NCI-H1694 treated with DMSO at 0.1 percent for 48 hours (cell line): Measurements from ENCODE around the gene PLD6.

Experiments
- DNase-seq: peaks from one replicate; lab custom pipeline; 2025; lab: John Stamatoyannopoulos, UW

Gene PLD6

DNA sequence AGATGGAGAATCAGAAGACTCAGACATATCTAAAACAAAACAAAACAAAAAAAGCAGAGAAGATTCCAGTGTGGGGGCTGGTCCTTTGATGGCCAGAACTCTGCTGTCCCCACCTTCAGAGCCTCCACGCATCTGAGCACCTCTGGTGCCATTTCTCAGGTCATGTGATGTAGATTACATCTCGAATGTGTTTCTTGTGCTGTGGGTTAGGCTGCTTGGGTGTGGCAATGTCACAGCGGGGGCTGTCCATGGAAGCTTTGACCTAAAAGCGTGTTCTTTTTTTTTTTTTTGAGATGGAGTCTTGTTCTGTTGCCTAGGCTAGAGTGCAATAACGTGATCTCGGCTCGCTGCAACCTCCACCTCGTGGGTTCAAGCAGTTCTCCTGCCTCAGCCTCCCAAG is 51.2 kb downstream of the PLD6 start:
- DNase-seq = no peak

DNA sequence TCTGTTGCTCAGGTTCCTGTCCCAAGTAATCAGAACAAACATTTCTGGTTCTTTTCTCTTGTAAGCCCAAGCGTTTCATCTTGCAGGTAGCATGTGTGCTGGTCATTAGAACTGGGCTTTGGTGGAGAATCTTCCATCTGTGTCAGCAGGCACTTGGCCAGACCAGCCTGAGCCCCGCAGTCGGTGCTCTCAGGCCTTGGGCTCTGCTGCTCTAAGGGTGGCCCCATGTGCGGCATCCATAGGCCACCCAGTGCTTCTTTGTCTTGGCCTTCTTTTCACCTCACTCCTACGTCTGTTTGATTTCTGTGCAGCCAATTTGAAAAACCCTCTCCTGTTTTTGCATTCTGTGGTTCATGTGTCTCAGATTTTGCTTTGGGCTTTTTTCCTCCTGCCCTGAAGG is 51.6 kb downstream of the PLD6 start:
- DNase-seq = no peak

DNA sequence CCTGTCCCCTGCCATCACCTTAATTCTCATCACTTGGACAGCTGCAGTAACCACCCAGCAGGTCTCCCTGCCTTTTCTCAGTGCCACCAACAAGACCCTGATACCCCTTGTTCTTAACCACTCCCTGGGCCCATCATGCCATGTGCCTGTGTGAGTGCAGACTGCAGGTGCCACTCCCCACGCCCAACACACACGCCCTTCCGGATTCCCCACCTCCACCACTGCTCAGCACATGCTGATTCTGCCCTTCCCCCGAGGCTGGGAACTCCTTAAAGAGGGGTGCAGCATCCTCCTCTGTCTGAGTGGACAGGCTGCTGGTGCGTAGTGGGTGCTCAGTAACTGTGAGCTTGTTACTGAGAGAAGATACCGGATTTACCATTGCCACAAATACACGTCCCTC is 52.4 kb downstream of the PLD6 start:
- DNase-seq = no peak

DNA sequence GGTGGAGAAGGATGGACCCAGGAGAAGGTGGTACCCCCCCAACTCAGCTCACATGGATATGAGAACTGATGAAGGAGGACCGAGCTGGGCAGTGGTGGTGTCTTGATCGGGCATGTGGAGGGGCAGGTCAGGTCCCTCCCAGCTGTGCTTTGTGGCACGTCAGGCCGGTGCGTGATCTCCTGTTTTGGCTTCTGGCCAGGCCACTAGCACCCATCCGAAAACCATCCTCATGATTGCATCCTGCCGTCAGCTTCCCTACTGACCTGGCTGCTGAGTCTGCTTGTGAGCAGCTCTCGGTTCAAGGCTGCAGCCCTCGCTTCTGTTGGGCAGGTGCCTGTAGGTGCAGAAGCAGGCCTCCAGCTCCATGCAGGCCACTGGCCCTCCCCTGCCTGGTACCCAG is 53.1 kb downstream of the PLD6 start:
- DNase-seq = no peak

DNA sequence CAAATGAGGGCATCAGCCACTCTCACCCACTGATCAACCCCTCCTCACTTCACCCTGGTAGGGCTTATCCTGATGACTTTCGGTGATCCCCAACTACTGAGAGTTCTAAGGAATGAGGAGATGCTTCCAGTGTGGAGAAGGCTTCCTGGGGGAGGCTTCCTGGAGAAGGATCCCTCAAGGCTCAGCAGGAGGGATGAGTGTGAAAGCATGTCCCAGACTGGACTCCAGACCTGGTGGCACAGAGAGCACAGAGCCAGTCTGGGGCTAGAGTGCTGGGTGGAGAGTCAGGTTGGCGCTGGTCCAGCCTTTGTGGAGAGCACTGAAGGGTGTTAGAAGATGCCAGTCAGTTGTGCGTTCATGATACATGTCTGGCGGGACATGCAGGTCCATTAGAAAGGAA is 53.7 kb downstream of the PLD6 start:
- DNase-seq = no peak

DNA sequence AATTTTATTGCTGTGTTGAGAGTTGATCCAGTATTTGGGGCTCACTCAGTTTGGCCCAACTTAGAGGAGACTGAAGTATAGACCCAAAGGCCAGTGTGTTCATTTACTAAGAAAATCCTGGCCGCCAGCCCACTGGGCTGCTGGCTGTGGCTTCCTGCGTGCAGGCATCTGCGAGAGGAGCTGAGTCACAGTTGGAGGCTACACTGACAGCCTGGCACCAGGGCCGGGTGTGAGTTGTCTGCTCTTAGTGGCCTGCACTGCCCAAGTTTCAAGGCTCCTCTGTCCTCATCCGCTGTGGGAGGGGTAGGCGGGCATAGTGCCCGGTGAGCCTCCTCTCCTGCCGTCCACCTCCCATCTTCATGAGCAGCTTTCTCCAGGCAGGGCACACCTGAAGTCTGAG is 54.2 kb downstream of the PLD6 start:
- DNase-seq = peak; percentile 14

DNA sequence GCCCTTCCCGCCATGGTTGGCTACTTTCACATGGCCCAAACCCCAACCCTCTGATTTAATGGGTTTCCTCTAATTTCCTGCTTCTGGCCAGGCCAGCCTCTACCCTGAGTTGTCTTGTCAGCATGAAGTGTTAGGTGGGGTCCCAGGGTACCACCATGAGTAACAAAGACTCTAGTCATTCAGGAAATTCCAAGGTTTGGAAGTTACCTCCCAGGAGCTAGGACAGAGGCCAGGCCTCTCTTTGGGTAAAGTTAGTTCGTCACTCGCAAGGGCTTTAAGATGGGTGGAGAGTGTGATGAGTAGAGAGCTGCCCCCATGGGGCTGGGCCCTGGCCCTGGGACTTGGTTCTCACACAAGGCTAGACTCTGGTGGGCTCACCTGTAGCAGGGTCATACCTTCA is 54.6 kb downstream of the PLD6 start:
- no peak for DNase-seq

DNA sequence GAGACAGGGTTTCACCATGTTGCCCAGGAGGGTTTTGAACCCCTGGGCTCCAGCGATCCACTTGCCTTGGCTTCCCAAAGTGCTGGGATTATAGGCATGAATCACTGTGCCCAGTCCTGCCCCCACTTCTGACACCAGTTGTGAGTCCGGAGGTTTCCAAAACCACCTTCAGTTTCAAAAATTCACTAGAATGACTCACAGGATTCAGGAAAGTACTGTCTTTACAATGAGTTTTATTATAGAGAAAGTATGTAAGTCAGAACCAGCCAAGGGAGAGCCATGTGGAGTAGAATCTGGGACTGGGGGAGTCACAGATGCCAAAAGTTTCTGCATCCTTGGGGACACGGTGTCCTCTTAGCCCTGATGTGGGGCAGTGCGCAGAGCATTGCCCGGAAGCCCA is 55.1 kb downstream of the PLD6 start:
- DNase-seq = no peak
